GM21619 (cell line): ENCODE data around the gene OR4D9.
A peak's percentile ranks its signal among the peaks of the same experiment; 100 is the strongest.

Source experiments
- ATAC-seq: cut with Tn5 transposase; IDR thresholded peaks from one replicate; pipeline ENCODE4 v1.9.1; 2021; ENCODE audit not compliant: unreplicated experiment

OR4D9 gene

GRCh38 chr11:59550368-59550841 is 39.1 kb downstream of the OR4D9 start:
- ATAC-seq: peak; percentile 81

GRCh38 chr11:59550842-59551658 is 39.7 kb downstream of the OR4D9 start:
- ATAC-seq: peak; percentile 33

GRCh38 chr11:59551659-59552521 is 40.6 kb downstream of the OR4D9 start:
- ATAC-seq: no peak

GRCh38 chr11:59552844-59553243 is 41.5 kb downstream of the OR4D9 start:
- ATAC-seq: no peak

- no peak for ATAC-seq
These were observed 42.0 kb downstream of the OR4D9 start for GRCh38 chr11:59553323-59553722.

GRCh38 chr11:59555601-59556114 is 44.3 kb downstream of the OR4D9 start:
- ATAC-seq: no peak

GRCh38 chr11:59556115-59556916 is 45.0 kb downstream of the OR4D9 start:
- ATAC-seq: no peak

GRCh38 chr11:59556917-59557348 is 45.6 kb downstream of the OR4D9 start:
- no peak for ATAC-seq

- ATAC-seq: no peak
These were observed 46.9 kb downstream of the OR4D9 start for GRCh38 chr11:59558270-59558643.

GRCh38 chr11:59559886-59560285 is 48.5 kb downstream of the OR4D9 start:
- no peak for ATAC-seq

GRCh38 chr11:59560290-59560701 is 49.0 kb downstream of the OR4D9 start:
- ATAC-seq: peak; percentile 23

- ATAC-seq: peak; percentile 43
These were observed 49.5 kb downstream of the OR4D9 start for GRCh38 chr11:59560702-59561473.

GRCh38 chr11:59562292-59562691 is 51.0 kb downstream of the OR4D9 start:
- no peak for ATAC-seq
